DND-41 (cell line): Measurements from ENCODE around the gene RGP1.

Experiments
- ATAC-seq: fragments of 200-7000 bp; cut with Tn5 transposase; 3 replicates; pipeline ENCODE4 v1.9.1; 2021; ENCODE audit warnings: low read depth; ENCODE audit not compliant: insufficient read depth
- DNase-seq: peaks from one replicate; pipeline ENCODE4 v3.0.0-alpha.2; 2020
- H2AFZ ChIP-seq: 2 replicates; pipeline ENCODE4 v1.6.0; 2012; ENCODE audit warnings: low read depth, low read length
- H3K27ac ChIP-seq: 2 replicates; pipeline ENCODE4 v1.5.1; 2012; ENCODE audit warnings: low read length, inconsistent platforms
- H3K27me3 ChIP-seq: fragments of 200-600 bp; sonication (generic); 2 replicates; pipeline ENCODE4 v1.6.0; 2012; ENCODE audit warnings: low read length, mild to moderate bottlenecking, inconsistent platforms; ENCODE audit not compliant: insufficient read depth, poor library complexity
- H3K36me3 ChIP-seq: 2 replicates; pipeline ENCODE4 v1.5.1; 2012; ENCODE audit warnings: low read length, inconsistent platforms; ENCODE audit not compliant: insufficient read depth
- H3K4me1 ChIP-seq: 2 replicates; pipeline ENCODE4 v1.5.1; 2012; ENCODE audit warnings: mild to moderate bottlenecking, low read length; ENCODE audit not compliant: insufficient read depth
- H3K4me2 ChIP-seq: 2 replicates; pipeline ENCODE4 v1.6.0; 2012; ENCODE audit warnings: mild to moderate bottlenecking, moderate library complexity, low read length, inconsistent platforms; ENCODE audit not compliant: insufficient read depth
- H3K4me3 ChIP-seq, 2 experiments: fragments of 200-600 bp in 1 of 2; shearing (Covaris generic) in 1 of 2; 2 replicates each; pipeline ENCODE4 v1.5.1; 2012 to 2016; ENCODE audit warnings: inconsistent platforms in 2 of 2, low read length in 2 of 2, mild to moderate bottlenecking in 2 of 2, low read depth in 1 of 2, moderate library complexity in 1 of 2
- H3K79me2 ChIP-seq: 2 replicates; pipeline ENCODE4 v1.6.0; 2012; ENCODE audit warnings: low read length, inconsistent platforms; ENCODE audit not compliant: insufficient read depth
- H3K9ac ChIP-seq: 2 replicates; pipeline ENCODE4 v1.6.0; 2012; ENCODE audit warnings: low read depth, mild to moderate bottlenecking, inconsistent platforms, low read length, moderate library complexity
- H3K9me3 ChIP-seq: 2 replicates; pipeline ENCODE4 v1.5.1; 2012; ENCODE audit warnings: low read length, moderate library complexity, mild to moderate bottlenecking, inconsistent platforms; ENCODE audit not compliant: insufficient read depth, severe bottlenecking
- H4K20me1 ChIP-seq: 2 replicates; pipeline ENCODE4 v1.6.0; 2012; ENCODE audit warnings: low read length; ENCODE audit not compliant: insufficient read depth
- CTCF ChIP-seq: IDR thresholded peaks from 2 replicates; pipeline ENCODE4 v1.5.1; 2012; ENCODE audit warnings: borderline replicate concordance, low read length, moderate library complexity, mild to moderate bottlenecking; ENCODE audit not compliant: poor library complexity, severe bottlenecking; ENCODE audit errors: extremely low read depth
- EZH2 ChIP-seq: IDR thresholded peaks from 3 replicates; pipeline ENCODE4 v1.6.1; 2012; ENCODE audit warnings: borderline replicate concordance, low read depth, mild to moderate bottlenecking, moderate library complexity, low read length, inconsistent platforms; ENCODE audit not compliant: severe bottlenecking

Gene RGP1

GRCh38 chr9:35745569-35745968, 3.5 kb upstream of the RGP1 start:
- no peak for ATAC-seq
- Histone ChIP-seq H3K27me3 (no peaks in the 10 kb centered on the region), H3K4me2 (peak overlapping the region; percentile 98), H3K79me2 (peaks cover 21% of the 10 kb centered on the region), H2AFZ (no peak overlapping the region), H3K36me3 (peaks cover 29% of the 10 kb centered on the region), H4K20me1 (no peaks in the 10 kb centered on the region), H3K27ac (no peak overlapping the region), H3K9ac (no peak overlapping the region), H3K9me3 (no peaks in the 10 kb centered on the region), H3K4me1 (peaks cover 50% of the 10 kb centered on the region), H3K4me3 (no peak overlapping the region)
- no peak for DNase-seq
- TF ChIP-seq CTCF, result no peak
- TF ChIP-seq EZH2, result no peak

- peak overlapping the region; percentile 20; the same call in 1 of the 2 replicates for H3K9ac ChIP-seq
- no peak for ATAC-seq
Measured at GRCh38 chr9:35746583-35746982, 2.5 kb upstream of the RGP1 start.

GRCh38 chr9:35748242-35748857, 737 bp upstream of the RGP1 start:
- peak overlapping the region; percentile 57; the same call in 1 of the 2 replicates for H3K27ac ChIP-seq
- no peaks in the 10 kb centered on the region for H3K27me3 ChIP-seq
- peak overlapping the region; percentile 70 for H3K9ac ChIP-seq
- peak; percentile 39 for DNase-seq
- peak overlapping the region; percentile 69 to 78 for H3K4me3 ChIP-seq
- peak overlapping the region; percentile 73 for H2AFZ ChIP-seq
- TF ChIP-seq EZH2, result no peak
- no peak for TF ChIP-seq CTCF
- peaks cover 49% of the 10 kb centered on the region for H3K4me1 ChIP-seq
- peaks cover 21% of the 10 kb centered on the region for H3K79me2 ChIP-seq
- peaks cover 29% of the 10 kb centered on the region for H3K36me3 ChIP-seq
- ATAC-seq, result peak; percentile 59
- H3K9me3 ChIP-seq, result no peaks in the 10 kb centered on the region
- peak overlapping the region; percentile 98 for H3K4me2 ChIP-seq
- no peaks in the 10 kb centered on the region for H4K20me1 ChIP-seq

More at GRCh38 chr9:35746583-35746982, 2.5 kb upstream of the RGP1 start:
- H3K4me1 ChIP-seq, result peaks cover 52% of the 10 kb centered on the region
- no peak overlapping the region for H2AFZ ChIP-seq
- no peaks in the 10 kb centered on the region for H3K9me3 ChIP-seq
- peak overlapping the region; percentile 98 for H3K4me2 ChIP-seq
- H4K20me1 ChIP-seq, result no peaks in the 10 kb centered on the region
- no peak for TF ChIP-seq CTCF
- no peak for TF ChIP-seq EZH2
- no peaks in the 10 kb centered on the region for H3K27me3 ChIP-seq
- H3K27ac ChIP-seq, result no peak overlapping the region
- H3K4me3 ChIP-seq, result peak overlapping the region in 1 of 2 experiments; percentile 78; a peak in 2 of 4 replicates
- DNase-seq, result no peak
- H3K79me2 ChIP-seq, result peaks cover 21% of the 10 kb centered on the region
- H3K36me3 ChIP-seq, result peaks cover 23% of the 10 kb centered on the region
